ENCODE data around the gene RBBP7.

RBBP7 gene

DNA sequence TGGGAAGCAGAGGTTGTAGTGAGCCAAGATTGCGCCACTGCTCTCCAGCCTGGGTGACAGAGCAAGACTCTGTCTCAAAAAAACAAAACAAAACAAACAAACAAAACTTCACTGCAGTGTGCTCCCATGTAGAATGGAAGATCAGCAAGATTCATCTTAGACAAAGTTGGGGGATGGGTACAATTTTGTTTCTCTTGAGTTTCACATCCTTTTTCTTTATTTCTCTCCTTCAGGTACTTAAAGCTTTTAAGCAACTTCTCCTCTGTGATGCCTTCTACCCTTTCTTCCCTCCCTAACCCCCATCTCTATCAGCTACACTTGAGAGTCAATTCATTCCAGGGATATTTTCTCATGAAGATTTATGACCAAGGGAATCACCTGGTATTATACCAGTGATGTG is 15.5 kb upstream of the RBBP7 start:
- no peak for TF ChIP-seq TAF1 (IDR thresholded peaks at IDR 0.05; ENCODE audit: borderline replicate concordance, insufficient read depth, low read length)
- no peak for TF ChIP-seq POLR2AphosphoS5 (IDR thresholded peaks at IDR 0.05; ENCODE audit: low read depth, low read length)
- TF ChIP-seq, protein P1, sequence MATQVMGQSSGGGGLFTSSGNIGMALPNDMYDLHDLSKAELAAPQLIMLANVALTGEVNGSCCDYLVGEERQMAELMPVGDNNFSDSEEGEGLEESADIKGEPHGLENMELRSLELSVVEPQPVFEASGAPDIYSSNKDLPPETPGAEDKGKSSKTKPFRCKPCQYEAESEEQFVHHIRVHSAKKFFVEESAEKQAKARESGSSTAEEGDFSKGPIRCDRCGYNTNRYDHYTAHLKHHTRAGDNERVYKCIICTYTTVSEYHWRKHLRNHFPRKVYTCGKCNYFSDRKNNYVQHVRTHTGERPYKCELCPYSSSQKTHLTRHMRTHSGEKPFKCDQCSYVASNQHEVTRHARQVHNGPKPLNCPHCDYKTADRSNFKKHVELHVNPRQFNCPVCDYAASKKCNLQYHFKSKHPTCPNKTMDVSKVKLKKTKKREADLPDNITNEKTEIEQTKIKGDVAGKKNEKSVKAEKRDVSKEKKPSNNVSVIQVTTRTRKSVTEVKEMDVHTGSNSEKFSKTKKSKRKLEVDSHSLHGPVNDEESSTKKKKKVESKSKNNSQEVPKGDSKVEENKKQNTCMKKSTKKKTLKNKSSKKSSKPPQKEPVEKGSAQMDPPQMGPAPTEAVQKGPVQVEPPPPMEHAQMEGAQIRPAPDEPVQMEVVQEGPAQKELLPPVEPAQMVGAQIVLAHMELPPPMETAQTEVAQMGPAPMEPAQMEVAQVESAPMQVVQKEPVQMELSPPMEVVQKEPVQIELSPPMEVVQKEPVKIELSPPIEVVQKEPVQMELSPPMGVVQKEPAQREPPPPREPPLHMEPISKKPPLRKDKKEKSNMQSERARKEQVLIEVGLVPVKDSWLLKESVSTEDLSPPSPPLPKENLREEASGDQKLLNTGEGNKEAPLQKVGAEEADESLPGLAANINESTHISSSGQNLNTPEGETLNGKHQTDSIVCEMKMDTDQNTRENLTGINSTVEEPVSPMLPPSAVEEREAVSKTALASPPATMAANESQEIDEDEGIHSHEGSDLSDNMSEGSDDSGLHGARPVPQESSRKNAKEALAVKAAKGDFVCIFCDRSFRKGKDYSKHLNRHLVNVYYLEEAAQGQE (IDR thresholded peaks at IDR 0.05; ENCODE audit: insufficient read depth in 1 of 2, low read depth in 2 of 2, low read length in 2 of 2) = no peak
- TF ChIP-seq SIN3A (IDR thresholded peaks at IDR 0.05; ENCODE audit: borderline replicate concordance, insufficient read depth, low read length) = no peak
- TF ChIP-seq FOXP2 (optimal IDR thresholded peaks at IDR 0.05; ENCODE audit: borderline replicate concordance, extremely low read depth, extremely low read length, insufficient read depth) = no peak

DNA sequence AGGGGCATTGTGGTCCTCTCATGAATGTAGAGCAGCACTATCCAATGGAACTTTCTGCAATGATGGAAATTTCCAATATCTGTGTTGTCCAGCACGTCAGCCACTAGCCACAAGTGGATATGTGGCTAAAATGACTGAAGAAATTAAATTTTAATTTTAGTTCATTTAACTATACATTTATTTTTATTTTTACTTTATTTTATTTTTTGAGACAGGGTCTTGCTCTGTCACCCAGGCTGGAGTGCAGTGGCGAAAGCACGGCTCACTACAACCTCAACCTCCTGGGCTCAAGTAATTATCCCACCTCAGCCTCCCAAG is 13.3 kb upstream of the RBBP7 start:
- TF ChIP-seq POLR2AphosphoS5 (IDR thresholded peaks at IDR 0.05; ENCODE audit: low read depth, low read length) (no peak), TAF1 (IDR thresholded peaks at IDR 0.05; ENCODE audit: borderline replicate concordance, insufficient read depth, low read length) (no peak), FOXP2 (optimal IDR thresholded peaks at IDR 0.05; ENCODE audit: borderline replicate concordance, extremely low read depth, extremely low read length, insufficient read depth) (no peak), SIN3A (IDR thresholded peaks at IDR 0.05; ENCODE audit: borderline replicate concordance, insufficient read depth, low read length) (no peak)
- TF ChIP-seq, protein P1 (IDR thresholded peaks at IDR 0.05; ENCODE audit: insufficient read depth in 1 of 2, low read depth in 2 of 2, low read length in 2 of 2) = no peak

- no peak for TF ChIP-seq FOXP2 (optimal IDR thresholded peaks at IDR 0.05; ENCODE audit: borderline replicate concordance, extremely low read depth, extremely low read length, insufficient read depth)
- TF ChIP-seq, protein P1 (IDR thresholded peaks at IDR 0.05; ENCODE audit: insufficient read depth in 1 of 2, low read depth in 2 of 2, low read length in 2 of 2) = no peak
- no peak for TF ChIP-seq POLR2AphosphoS5 (IDR thresholded peaks at IDR 0.05; ENCODE audit: low read depth, low read length)
- TF ChIP-seq TAF1 (IDR thresholded peaks at IDR 0.05; ENCODE audit: borderline replicate concordance, insufficient read depth, low read length) = no peak
- no peak for TF ChIP-seq SIN3A (IDR thresholded peaks at IDR 0.05; ENCODE audit: borderline replicate concordance, insufficient read depth, low read length)
Measured at GRCh38 chrX:16882702-16883486, 12.7 kb upstream of the RBBP7 start.

- TF ChIP-seq FOXP2 (optimal IDR thresholded peaks at IDR 0.05; ENCODE audit: borderline replicate concordance, extremely low read depth, extremely low read length, insufficient read depth) = no peak
- no peak for TF ChIP-seq SIN3A (IDR thresholded peaks at IDR 0.05; ENCODE audit: borderline replicate concordance, insufficient read depth, low read length)
- TF ChIP-seq, protein P1 (IDR thresholded peaks at IDR 0.05; ENCODE audit: insufficient read depth in 1 of 2, low read depth in 2 of 2, low read length in 2 of 2) = no peak
- no peak for TF ChIP-seq TAF1 (IDR thresholded peaks at IDR 0.05; ENCODE audit: borderline replicate concordance, insufficient read depth, low read length)
- TF ChIP-seq POLR2AphosphoS5 (IDR thresholded peaks at IDR 0.05; ENCODE audit: low read depth, low read length) = no peak
Measured at GRCh38 chrX:16882169-16882568, 12.0 kb upstream of the RBBP7 start.
